ENCODE measurements around the gene IL10RB. TPM values are rescaled to one million over a fixed set of nuclear protein-coding genes. Genes with fewer than 3 reads are reported as not detected.

The IL10RB gene
- total RNA-seq, 1 donor from 2014 or later, result 31.1 TPM

DNA sequence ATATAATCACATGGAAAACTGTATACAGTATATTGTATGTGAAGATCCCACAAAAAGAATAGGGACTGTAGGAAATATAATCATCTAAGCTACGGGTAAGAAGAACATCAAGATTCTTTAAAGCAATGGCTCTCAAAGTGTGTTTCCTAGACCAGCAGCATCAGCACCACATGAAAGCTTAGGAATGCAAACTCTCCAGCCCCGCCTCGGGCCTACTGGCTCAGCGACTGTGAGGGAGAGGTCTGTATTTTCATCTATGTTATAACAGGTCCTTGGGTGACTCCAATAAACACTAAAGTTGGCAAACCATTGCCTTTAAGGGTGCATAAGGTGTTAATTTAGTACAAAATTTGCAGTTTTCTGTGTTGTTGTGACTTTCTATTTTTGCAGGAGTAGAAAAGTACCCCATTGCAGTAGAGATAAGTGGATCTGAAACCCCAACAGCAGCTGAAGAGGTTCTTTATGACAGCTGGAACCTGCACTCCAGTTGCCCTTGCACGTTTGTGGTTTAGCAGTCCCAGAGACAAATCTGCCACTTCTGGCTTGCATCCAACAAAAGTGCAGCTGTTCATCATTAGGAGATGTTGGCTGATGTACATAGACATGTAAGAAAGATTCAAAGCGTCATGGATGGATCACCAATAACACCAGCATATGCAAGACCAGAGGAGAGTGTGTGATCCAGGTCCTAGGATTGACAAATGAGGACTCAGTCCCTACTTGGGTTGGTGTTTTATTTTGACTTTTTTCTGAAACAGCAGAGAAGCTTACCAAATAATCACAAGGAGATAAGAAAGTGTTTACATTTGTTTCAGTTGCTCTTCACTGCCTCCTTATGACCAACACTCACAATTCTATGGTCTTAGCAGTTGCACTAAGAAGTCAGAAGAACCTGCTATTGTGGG, 42.7 kb downstream of the IL10RB start:
- Histone ChIP-seq H3K4me3 (ENCODE audit: low read depth, low read length) (no peak overlapping the region), H3K36me3 (ENCODE audit: control insufficient read depth, insufficient read depth, low read length) (no peaks in the 10 kb centered on the region), H3K27me3 (ENCODE audit: control insufficient read depth, insufficient read depth, low read length) (no peaks in the 10 kb centered on the region)
- TF ChIP-seq CTCF (IDR thresholded peaks at IDR 0.05; ENCODE audit: insufficient read depth, low read length, severe bottlenecking), result no peak
- DNase-seq (ENCODE audit: low read depth) (no peak), FAIRE-seq (no peak)

GRCh38 chr21:33309778-33310177, 43.6 kb downstream of the IL10RB start:
- DNase-seq (ENCODE audit: low read depth) (no peak), FAIRE-seq (no peak)
- no peaks in the 10 kb centered on the region for H3K36me3 ChIP-seq (ENCODE audit: control insufficient read depth, insufficient read depth, low read length)
- no peak overlapping the region for H3K4me3 ChIP-seq (ENCODE audit: low read depth, low read length)
- TF ChIP-seq CTCF (IDR thresholded peaks at IDR 0.05; ENCODE audit: insufficient read depth, low read length, severe bottlenecking), result no peak
- H3K27me3 ChIP-seq (ENCODE audit: control insufficient read depth, insufficient read depth, low read length), result no peaks in the 10 kb centered on the region

- FAIRE-seq, result no peak
- Histone ChIP-seq H3K27me3 (ENCODE audit: control insufficient read depth, insufficient read depth, low read length) (no peaks in the 10 kb centered on the region), H3K36me3 (ENCODE audit: control insufficient read depth, insufficient read depth, low read length) (no peaks in the 10 kb centered on the region), H3K4me3 (ENCODE audit: low read depth, low read length) (no peak overlapping the region)
- DNase-seq (ENCODE audit: low read depth), result no peak
- TF ChIP-seq CTCF (IDR thresholded peaks at IDR 0.05; ENCODE audit: insufficient read depth, low read length, severe bottlenecking), result no peak
These were observed 46.0 kb downstream of the IL10RB start for GRCh38 chr21:33312121-33312520.

- Histone ChIP-seq H3K36me3 (ENCODE audit: control insufficient read depth, insufficient read depth, low read length) (no peaks in the 10 kb centered on the region), H3K27me3 (ENCODE audit: control insufficient read depth, insufficient read depth, low read length) (no peaks in the 10 kb centered on the region), H3K4me3 (ENCODE audit: low read depth, low read length) (no peak overlapping the region)
- no peak for DNase-seq (ENCODE audit: low read depth)
- FAIRE-seq, result no peak
- TF ChIP-seq CTCF (IDR thresholded peaks at IDR 0.05; ENCODE audit: insufficient read depth, low read length, severe bottlenecking), result no peak
These were observed 47.0 kb downstream of the IL10RB start for GRCh38 chr21:33313183-33313582.

DNA sequence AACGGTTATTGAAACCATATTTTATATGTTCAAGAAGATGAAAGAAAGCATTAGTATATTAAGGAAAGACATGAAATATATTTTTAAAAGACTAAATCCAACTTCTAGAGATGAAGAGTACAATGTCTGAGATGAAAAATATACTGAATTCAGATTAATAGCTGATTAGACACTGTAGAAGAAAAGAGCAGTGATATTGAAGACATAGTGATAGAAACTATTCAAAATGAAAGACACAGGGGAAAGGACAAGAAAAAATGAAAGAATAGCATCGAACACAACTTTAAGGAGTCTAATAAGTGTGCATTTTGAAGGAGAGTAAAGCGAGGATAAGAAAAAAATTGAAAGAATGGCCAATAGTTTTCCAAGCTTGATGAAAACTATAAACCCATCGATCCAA, 47.4 kb downstream of the IL10RB start:
- FAIRE-seq (no peak), DNase-seq (ENCODE audit: low read depth) (no peak)
- Histone ChIP-seq H3K36me3 (ENCODE audit: control insufficient read depth, insufficient read depth, low read length) (no peaks in the 10 kb centered on the region), H3K27me3 (ENCODE audit: control insufficient read depth, insufficient read depth, low read length) (no peaks in the 10 kb centered on the region), H3K4me3 (ENCODE audit: low read depth, low read length) (no peak overlapping the region)
- TF ChIP-seq CTCF (IDR thresholded peaks at IDR 0.05; ENCODE audit: insufficient read depth, low read length, severe bottlenecking), result no peak
